ACHN (cell line): Measurements from ENCODE around the gene CDHR5.

Experiments used
- DNase-seq: peaks from one replicate; pipeline ENCODE4 v3.0.0-alpha.2; 2015
- in situ Hi-C: cut with HindIII; loops from 2 replicates; pipeline ENCODE4 v1.10.0; 2017; ENCODE audit warnings: low sequenced_read_pairs, low pct_ligation_motif_present, low pct_unique_long_range_greater_than_20kb

Gene CDHR5

DNA sequence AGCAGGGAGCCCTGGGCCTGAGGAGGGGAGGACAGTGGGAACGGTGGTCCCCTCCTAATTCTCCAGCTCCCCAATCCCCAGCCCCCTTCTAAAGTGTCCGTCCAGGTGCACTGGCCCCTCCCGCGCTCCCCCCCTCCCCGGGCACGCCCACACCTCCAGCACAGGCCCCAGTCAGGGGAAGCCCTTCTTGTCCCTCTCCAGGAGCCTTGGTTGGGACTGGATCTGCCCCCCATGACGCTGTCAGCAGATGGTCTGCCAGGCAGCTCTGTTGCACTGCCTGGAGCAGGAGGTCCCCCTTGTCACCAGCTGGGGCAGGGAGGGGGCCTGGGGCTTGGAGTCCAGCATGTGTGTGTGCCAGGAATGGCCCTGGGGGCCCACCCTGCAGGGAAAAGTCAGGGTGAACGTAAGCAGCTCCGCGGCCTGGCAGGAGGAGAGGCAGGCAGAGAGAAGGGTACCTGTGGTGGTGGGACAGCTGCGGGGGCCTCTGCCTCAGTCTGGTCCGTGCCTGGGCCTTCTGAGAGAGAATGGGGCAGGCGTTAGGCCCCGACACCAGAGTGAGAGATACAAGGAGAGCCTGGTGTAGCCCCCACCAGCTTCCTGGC is 10.6 kb downstream of the CDHR5 start:
- in situ Hi-C loops = no loop called here
- DNase-seq = no peak

DNA sequence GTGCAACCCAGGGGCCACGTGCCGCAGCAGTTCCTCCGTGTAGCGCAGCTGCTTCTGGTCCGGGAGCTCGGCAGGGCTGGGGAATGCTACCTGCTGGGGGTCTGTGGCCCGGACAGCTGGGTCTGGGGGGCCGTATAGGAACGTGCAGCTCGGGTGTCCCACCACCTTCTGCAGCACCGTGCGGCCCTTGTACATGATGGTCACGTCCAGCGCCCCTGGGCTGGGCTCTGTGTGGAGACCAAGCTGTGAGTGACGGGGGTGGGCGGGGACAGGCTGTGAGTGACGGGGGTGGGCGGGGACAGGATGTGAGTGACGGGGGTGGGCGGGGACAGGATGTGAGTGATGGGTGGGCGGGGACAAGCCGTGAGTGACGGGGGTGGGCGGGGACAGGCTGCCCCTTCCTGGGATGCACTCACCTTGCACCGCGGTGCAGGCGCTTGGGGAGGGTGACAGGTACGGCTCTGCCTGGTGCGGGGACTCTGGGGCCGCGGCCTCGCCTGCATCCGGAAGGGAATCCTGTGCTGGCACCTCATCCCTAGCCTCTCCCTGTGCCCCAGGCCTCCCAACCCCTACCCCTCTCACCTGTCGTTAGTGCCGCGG is 11.3 kb downstream of the CDHR5 start:
- DNase-seq = peak; percentile 56
- in situ Hi-C loops = no loop called here

DNA sequence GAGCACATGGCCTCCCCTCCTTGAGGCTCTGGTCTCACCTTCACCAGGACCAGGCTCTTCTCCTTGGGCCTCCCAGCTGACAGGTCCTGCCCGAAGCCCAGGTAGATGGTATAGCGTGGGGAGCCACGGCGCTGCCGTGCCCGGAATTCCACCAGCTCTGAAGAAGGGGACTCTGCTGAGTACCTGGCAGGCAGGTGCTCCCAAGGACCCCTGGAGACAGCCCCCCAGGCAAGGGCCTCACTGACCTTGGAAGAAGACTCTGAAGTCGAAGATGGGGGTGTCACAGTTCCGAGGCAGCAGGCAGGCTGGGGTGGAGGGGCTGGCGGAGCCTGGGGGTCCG is 11.8 kb downstream of the CDHR5 start:
- in situ Hi-C loops = no loop called here
- no peak for DNase-seq

DNA sequence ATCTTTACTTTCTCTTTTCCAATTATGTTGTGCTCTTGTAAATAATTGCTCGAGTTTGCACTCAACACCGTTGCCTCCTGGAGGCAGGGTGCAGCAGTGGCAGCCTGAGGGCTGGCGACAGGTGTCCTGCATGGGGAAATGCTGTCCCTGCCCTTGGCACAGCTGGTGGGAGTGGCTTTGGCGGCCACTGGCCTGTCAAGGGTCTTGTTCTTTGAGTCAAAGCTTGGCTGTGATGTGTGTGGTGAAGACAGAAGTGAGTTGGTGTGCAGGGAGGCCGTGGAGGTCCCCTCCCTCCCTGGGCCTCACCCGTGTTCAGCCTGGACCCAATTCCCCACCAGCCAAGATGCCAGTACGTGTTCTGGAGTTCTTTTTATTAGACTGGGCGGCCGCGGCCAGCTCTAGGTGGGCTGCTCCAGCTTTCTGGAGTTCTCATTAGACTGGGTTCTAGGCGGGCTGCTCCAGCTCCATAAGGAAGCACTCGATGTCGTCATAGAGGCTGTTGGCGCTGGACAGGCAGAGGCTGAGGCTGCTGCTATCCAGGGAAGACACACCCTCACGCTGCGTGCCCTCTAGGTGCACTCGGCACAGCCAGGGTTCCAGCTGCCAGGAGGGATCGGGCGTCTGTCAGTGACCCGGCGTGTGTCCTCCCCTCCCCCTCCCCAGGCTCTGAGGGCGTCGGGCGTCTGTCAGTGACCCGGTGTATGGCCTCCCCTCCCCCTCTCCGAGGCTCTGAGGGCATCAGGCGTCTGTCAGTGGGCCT is 12.4 kb downstream of the CDHR5 start:
- peak; percentile 33 for DNase-seq
- in situ Hi-C loops = no loop called here

DNA sequence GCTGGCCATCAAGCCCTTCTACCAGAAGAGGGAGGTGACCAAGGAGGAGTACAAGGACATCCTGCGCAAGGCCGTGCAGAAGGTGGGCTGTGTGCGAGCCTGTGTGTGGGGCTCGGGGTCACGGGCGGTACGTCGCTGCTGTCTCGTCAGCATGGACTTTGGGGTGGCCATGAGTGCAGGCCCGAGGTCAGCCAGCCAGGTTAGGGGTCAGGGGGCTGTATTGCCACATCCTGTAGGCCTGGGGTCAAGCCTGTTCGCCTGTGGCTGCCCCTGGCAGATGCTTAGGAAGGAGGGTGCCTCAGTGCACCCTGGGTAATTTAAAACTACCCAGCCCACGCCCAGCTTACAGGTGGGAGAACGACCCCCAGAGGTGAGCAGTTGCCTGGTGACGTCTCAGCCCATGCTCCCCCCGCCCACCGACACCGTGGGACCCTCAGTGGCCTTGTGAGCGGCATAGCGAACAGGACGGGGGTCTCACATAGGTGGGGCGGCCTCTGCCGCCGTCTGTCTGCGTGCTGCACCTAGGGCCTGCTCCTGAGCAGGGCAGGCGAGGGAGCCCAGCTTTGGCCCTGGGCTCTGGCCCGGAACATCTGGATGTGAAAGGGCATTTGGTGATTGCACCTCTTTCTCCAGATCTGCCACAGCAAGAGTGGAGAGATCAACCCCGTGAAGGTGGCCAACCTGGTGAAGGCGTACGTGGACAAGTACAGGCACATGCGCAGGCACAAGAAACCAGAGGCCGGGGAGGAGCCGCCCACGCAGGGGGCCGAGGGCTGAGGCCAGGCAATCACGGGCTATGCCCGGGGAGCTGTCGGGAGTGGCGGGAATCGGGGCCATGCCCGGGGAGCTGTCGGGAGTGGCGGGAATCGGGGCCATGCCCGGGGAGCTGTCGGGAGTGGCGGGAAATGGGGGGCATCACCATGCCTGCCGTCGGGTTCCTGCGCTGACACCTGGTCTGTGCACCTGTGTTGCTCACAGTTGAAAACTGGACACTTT is 13.5 kb downstream of the CDHR5 start:
- DNase-seq = no peak
- in situ Hi-C loops = no loop called here

DNA sequence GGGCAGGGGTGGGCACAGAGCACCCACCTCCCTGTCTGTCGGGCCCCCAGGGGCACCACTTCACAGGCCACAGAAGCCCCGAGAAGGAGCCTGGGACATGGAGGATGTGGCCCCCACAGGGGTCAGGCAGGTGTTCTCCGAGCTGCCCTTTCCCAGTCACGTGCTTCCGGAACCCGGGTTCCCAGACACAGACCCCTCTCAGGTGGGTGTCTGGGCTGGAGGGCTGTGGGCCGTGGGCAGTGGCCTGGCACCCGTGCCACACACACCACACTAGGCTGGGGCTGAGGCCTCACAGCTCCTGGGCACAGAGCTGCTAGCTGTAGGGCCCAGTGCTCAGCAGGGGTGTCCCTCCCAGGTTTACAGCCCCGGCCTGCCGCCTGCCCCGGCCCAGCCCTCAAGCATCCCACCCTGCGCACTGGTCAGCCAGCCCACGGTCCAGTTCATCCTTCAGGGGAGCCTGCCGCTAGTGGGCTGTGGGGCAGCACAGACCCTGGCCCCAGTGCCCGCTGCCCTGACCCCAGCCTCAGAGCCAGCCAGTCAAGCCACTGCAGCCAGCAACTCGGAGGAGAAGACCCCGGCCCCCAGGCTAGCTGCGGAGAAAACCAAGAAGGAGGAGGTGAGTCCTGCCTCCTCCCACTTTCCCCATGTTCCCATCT is 14.5 kb downstream of the CDHR5 start:
- in situ Hi-C loops = no loop called here
- no peak for DNase-seq

DNA sequence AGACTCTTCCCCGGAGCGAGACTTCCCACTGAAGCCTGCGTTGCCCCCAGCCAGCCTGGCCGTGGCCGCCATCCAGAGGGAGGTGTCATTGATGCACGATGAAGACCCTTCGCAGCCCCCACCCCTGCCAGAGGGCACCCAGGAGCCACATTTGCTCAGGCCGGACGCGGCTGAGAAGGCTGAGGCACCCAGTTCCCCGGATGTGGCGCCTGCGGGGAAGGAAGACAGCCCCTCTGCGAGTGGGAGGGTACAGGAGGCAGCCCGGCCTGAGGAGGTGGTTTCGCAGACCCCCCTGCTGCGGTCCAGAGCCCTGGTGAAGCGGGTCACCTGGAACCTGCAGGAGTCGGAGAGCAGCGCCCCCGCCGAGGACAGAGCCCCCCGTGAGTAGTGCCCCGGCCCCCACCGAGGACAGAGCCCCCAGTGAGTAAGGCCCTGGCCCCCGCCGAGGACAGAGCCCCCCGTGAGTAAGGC is 15.4 kb downstream of the CDHR5 start:
- in situ Hi-C loops = no loop called here
- DNase-seq = no peak

DNA sequence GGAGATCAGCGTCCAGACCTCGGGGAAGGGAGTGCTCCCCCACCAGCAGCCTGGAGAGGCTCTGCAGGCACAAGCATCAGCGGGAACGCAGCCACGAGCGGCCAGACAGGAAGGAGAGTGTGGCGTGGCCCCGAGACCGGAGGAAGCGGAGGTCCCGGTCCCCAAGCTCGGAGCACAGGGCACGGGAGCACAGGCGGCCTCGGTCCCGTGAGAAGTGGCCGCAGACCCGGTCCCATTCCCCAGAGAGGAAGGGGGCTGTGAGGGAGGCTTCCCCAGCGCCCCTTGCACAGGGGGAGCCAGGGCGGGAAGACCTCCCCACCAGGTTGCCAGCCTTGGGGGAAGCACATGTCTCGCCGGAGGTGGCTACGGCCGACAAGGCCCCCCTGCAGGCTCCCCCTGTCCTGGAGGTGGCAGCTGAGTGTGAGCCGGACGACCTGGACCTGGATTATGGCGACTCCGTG is 15.9 kb downstream of the CDHR5 start:
- DNase-seq = no peak
- in situ Hi-C loops = no loop called here

DNA sequence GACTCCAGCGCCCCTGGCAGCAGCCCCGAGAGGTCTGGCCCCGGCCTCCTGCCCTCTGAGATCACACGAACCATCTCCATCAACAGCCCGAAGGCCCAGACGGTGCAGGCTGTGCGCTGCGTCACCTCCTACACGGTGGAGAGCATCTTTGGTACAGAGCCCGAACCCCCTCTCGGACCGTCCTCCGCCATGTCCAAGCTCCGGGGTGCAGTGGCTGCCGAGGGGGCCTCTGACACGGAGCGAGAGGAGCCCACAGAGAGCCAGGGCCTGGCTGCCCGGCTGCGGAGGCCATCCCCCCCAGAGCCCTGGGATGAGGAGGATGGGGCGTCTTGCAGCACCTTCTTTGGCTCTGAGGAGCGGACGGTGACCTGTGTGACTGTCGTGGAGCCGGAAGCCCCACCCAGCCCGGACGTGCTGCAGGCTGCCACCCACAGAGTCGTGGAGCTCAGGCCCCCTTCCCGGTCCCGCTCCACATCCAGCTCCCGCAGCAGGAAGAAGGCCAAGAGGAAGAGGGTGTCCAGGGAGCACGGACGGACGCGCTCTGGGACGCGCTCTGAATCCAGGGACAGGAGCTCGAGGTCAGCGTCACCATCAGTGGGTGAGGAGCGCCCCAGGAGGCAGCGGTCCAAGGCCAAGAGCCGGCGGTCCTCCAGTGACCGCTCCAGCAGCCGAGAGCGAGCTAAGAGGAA is 16.6 kb downstream of the CDHR5 start:
- in situ Hi-C loops = no loop called here
- DNase-seq = no peak

DNA sequence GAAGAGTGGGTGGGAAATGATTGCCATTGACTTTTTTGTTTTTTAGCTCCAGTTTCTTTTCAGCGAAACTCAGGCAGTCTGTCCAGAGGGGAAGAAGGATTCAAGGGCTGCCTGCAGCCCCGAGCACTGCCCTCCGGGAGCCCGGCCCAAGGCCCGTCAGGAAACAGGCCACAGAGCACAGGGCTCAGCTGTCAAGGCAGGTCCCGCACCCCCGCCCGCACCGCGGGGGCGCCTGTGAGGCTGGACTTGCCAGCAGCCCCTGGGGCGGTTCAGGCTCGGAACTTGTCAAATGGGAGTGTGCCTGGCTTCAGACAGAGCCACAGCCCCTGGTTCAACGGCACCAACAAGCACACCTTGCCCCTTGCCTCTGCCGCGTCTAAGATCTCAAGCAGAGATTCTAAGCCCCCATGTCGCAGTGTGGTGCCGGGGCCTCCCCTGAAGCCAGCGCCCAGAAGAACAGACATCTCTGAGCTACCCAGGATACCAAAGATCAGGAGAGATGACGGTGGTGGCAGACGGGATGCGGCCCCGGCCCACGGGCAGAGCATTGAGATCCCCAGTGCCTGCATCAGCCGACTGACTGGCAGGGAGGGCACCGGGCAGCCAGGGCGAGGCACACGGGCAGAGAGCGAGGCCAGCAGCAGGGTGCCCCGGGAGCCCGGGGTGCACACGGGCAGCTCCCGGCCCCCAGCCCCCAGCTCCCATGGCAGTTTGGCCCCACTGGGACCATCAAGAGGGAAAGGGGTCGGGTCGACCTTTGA is 17.6 kb downstream of the CDHR5 start:
- DNase-seq = no peak
- in situ Hi-C loops = no loop called here

DNA sequence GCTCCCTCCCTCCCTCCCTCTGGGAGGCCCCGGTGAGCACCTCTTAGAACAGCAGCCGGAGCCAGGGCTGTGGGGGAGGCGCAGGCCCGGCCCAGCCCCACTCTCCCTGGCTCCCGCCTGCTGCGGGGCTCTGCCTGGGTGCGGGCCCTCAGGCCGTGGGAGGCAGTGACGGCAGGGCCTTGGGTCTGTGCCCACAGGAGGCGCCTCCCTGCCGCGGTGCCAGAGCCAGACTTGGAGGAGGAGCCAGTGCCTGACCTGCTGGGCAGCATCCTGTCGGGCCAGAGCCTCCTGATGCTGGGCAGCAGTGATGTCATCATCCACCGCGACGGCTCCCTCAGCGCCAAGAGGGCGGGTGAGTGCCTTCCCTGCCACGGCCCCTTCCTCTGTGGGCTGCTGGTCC is 18.5 kb downstream of the CDHR5 start:
- no peak for DNase-seq
- in situ Hi-C loops = no loop called here

DNA sequence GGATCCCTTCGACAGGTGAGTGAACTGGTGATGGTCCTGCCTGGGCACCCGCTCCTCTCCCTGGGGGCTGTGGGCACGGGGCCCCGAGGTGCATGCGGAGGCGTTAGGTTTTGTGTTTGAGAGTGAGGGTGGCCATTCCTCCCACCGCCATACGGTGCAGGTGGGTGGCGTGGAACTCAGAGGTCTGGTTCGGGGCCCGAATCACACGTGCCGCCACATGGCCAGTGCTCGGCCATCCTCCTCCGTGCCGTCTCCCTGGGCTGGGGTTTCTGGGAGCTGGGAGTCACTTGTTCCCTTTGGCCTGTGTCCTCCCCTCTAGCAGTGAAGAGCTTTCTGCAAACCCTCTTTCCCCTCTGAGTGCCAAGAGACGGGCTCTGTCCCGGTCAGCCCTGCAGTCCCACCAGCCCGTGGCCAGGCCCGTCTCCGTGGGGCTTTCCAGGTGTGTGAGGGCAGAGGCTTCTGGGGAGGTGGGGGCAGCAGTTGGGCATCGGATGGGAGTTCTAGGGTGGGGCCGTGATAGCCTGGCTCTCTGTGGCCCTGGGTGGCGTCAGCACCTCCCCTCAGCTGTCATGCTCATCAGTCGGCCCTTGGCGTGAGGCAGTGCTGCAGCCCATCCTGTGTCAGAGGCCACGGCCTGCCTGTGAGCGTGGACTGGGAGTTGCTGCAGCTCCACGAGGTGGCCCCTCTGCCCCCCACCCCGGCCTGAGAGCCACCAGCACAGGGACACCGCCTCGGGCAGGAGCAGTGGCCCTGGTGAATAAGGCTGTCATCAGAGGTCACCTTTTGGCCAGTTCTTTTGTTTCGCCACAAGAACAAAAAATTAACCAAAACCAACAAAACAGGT is 19.2 kb downstream of the CDHR5 start:
- in situ Hi-C loops = no loop called here
- no peak for DNase-seq

DNA sequence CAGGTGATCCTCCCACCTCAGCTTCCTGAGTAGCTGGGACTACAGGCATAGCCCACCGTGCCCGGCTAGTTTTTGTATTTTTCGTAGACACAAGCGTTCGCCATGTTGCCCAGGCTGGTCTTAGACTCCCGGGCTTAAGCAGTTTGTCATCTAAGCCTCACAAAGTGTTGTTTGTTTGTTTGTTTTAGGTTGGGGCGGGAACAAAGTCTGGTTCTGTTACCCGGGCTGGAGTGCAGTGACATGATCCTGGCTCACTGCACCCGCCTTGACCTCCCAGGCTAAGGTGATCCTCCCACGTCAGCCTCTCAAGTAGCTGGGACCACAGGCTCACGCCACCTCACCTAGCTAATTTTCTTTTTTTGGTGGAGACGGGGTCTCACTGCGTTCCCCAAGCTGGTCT is 21.6 kb downstream of the CDHR5 start:
- in situ Hi-C loops = no loop called here
- no peak for DNase-seq

DNA sequence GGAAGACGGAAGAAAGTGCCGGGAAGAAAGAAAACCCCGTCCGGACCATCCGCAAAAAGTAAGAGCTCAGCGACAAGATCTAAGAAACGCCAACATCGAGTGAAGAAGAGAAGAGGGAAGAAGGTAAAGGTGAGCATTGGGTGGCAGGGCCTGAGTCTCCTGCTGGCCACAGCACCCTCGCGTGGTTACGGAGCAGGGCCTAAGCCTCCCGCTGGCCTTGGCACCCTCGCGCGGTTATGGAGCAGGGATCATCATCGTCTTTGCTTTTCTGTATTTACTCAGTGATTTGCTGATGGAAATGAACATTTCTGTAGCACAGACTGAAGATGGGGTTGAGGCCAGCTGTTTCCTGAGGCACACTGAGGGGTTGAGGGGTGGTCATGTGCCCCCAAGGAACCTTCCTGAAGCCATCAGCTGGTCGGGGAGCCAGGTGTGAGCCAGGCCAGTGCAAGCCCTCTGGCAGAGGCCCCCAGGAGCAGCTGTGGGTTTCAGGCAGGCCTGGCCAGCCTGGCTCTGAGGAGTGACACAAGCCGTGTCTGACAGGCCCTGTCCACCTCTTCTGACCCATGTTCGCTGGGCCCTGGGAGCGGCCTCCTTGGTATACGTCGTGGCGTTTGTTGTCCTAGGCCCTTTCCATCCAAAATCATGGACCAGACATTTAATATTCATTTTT is 23.0 kb downstream of the CDHR5 start:
- no peak for DNase-seq
- in situ Hi-C loops = no loop called here

DNA sequence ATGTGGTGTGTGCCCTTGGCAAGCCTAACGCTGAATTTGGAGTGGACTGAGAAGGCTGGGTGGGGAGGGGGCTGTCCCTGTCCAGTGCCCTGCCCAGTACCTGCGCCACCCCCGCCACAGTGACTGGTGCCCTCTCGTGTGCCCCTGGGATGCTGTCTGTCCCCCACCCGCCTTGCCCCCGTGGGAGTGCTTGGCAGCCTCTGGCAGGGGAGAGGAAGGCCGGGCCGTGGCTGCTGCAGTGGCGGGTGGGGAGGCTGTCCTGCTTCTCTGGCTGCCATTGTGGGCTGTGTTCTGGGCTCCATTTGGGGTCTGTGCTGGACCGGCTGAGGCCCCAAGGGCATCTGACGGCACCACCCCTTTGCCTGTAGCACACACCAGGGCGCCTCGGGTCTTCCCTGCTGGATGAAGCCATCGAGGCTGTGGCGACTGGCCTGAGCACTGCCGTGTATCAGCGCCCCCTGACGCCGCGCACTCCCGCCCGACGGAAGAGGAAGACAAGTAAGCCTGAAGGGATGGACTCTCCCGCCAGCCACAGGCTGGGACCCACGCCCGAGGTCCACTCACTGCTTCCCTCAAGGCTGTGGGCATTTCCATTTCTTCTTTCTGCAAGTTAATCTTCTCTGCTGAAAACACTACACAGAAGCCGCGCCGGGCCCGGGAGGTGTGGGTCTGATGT is 26.6 kb downstream of the CDHR5 start:
- in situ Hi-C loops = no loop called here
- DNase-seq = no peak
